Neural progenitor cell (in vitro differentiated cells): ENCODE data around the gene TENT5C.

ENCODE experiments used
- EZH2 ChIP-seq: fragments of 200-600 bp; sonication (generic); IDR thresholded peaks from 2 replicates; pipeline ENCODE4 v1.6.1; 2017; ENCODE audit warnings: antibody characterized with exemption, mild to moderate bottlenecking, moderate library complexity
- TF ChIP-seq, protein P1 (sequence below): fragments of 200-600 bp; sonication (generic); IDR thresholded peaks from 2 replicates; pipeline ENCODE4 v1.5.1; 2017; ENCODE audit warnings: antibody characterized with exemption, mild to moderate bottlenecking

DNA sequence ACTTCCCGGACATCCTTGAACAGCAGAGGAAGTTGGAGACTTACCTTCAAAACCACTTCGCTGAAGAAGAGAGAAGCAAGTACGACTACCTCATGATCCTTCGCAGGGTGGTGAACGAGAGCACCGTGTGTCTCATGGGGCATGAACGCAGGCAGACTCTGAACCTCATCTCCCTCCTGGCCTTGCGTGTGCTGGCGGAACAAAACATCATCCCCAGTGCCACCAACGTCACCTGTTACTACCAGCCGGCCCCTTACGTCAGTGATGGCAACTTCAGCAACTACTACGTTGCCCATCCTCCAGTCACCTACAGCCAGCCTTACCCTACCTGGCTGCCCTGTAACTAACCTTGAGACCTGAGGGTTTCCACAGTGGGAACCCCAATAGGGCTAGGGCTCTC lies 17.9 kb downstream of the TENT5C start:
- TF ChIP-seq, protein P1, sequence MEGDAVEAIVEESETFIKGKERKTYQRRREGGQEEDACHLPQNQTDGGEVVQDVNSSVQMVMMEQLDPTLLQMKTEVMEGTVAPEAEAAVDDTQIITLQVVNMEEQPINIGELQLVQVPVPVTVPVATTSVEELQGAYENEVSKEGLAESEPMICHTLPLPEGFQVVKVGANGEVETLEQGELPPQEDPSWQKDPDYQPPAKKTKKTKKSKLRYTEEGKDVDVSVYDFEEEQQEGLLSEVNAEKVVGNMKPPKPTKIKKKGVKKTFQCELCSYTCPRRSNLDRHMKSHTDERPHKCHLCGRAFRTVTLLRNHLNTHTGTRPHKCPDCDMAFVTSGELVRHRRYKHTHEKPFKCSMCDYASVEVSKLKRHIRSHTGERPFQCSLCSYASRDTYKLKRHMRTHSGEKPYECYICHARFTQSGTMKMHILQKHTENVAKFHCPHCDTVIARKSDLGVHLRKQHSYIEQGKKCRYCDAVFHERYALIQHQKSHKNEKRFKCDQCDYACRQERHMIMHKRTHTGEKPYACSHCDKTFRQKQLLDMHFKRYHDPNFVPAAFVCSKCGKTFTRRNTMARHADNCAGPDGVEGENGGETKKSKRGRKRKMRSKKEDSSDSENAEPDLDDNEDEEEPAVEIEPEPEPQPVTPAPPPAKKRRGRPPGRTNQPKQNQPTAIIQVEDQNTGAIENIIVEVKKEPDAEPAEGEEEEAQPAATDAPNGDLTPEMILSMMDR = no peak
- no peak for TF ChIP-seq EZH2
